Measurements from ENCODE around the gene MTOR. TPM values are rescaled to one million over a fixed set of nuclear protein-coding genes. Genes with fewer than 3 reads are reported as not detected.

Gene MTOR
- total and polyA plus RNA-seq, 9 donors = 11.7 to 32.4 (median 21.3) TPM

DNA sequence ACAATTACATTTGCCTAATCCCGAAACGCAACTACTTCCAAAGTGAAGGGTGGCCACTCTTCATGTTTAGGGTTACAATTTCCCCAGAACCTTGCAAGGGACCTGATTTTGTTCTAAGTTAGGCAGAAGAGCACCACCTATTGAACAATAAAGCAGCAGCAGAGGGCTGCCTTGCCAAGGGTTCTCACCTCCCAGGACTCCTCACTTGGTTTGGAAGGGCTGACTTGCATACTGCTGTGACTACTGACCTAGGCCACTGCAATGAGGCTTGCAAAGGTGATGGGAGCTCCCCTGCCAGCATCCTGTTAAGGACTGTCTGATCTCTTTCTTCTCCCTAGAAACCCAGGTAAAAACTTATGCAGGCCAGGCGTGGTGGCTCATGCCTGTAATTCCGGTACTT, 14.2 kb downstream of the MTOR start:
- no peak overlapping the region for H3K4me3 ChIP-seq
- H3K36me3 ChIP-seq = no peaks in the 10 kb centered on the region
- intact Hi-C loops (cut with DNase I) = no loop called here
- 90 to 95% (median 91%) methylated on average over 4 of the region's 4 CpGs for WGBS, 3 donors
- no peaks in the 10 kb centered on the region for H3K9me3 ChIP-seq
- no peak overlapping the region for H3K27ac ChIP-seq
- DNase-seq = no peak
- H3K4me1 ChIP-seq (ENCODE audit: insufficient read depth) = no peaks in the 10 kb centered on the region
- H3K27me3 ChIP-seq = no peaks in the 10 kb centered on the region
- no peak for TF ChIP-seq EP300 (IDR thresholded peaks at IDR 0.05)
- no peak for TF ChIP-seq POLR2A (IDR thresholded peaks at IDR 0.05)
- TF ChIP-seq, protein P1, sequence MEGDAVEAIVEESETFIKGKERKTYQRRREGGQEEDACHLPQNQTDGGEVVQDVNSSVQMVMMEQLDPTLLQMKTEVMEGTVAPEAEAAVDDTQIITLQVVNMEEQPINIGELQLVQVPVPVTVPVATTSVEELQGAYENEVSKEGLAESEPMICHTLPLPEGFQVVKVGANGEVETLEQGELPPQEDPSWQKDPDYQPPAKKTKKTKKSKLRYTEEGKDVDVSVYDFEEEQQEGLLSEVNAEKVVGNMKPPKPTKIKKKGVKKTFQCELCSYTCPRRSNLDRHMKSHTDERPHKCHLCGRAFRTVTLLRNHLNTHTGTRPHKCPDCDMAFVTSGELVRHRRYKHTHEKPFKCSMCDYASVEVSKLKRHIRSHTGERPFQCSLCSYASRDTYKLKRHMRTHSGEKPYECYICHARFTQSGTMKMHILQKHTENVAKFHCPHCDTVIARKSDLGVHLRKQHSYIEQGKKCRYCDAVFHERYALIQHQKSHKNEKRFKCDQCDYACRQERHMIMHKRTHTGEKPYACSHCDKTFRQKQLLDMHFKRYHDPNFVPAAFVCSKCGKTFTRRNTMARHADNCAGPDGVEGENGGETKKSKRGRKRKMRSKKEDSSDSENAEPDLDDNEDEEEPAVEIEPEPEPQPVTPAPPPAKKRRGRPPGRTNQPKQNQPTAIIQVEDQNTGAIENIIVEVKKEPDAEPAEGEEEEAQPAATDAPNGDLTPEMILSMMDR (IDR thresholded peaks at IDR 0.05) = no peak

DNA sequence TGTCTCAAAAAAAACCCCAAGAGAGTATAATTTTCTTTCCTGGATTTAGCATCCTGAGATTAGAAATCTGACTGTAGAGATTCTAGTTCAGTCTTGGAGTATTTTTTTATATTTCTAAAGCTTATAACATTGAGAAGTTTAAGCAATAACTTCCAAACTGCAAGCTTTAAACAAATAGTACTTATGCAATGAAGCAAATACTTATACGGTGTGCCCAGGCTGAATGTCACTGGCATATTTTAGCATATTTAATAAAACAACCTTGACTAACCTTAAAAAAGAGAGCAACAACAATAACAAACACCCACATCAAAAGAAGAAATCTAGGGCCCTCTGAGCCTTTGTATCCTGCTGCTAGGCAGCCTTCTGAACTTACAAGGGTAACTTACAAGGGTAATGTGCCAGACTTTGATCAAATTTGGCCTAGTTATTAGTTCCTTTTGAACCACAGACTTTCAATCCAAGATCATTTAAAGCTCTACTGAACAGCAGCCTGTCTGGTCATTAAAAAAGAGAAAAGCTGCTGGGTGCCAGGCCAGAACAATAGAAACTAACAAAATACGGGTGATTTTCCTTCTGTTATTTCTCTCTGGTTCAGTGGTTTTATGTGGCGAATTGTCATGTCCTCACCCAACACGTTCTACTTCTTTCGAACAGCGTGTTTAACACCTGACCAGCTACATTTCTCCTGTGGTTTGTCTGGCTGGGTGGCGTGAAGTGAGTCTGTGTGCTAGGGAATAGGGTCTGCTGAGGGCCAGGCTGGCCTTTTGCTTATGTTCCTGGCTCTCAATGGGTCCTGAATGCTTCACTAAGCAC, 16.2 kb downstream of the MTOR start:
- no peaks in the 10 kb centered on the region for H3K9me3 ChIP-seq
- intact Hi-C loops (cut with DNase I) = no loop called here
- DNase-seq = no peak
- WGBS, 3 donors = 85 to 90% (median 85%) methylated on average over 7 of the region's 7 CpGs
- H3K36me3 ChIP-seq = no peaks in the 10 kb centered on the region
- no peaks in the 10 kb centered on the region for H3K27me3 ChIP-seq
- H3K4me3 ChIP-seq = no peak overlapping the region
- no peaks in the 10 kb centered on the region for H3K4me1 ChIP-seq (ENCODE audit: insufficient read depth)
- H3K27ac ChIP-seq = no peak overlapping the region
- TF ChIP-seq, protein P1 (IDR thresholded peaks at IDR 0.05) = no peak
- no peak for TF ChIP-seq POLR2A (IDR thresholded peaks at IDR 0.05)
- TF ChIP-seq EP300 (IDR thresholded peaks at IDR 0.05) = no peak

DNA sequence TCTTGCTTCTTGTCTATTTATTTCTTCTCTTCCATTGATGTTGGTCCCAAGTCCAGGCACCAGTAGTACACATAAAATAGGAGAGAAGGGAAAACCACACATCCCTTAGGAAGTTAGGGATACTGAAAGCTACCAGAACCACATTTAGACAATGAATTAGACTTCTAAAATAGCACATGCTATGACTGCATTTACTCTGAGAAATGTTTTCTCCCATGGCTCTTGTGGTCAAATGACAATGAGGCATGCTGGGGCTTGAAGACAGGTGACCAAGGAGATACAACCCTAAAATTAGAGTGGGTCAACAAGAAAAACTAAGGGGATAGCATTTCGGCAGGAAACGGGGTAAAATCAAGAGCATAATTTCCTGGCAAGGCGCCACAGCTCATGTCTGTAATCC, 17.1 kb downstream of the MTOR start:
- Histone ChIP-seq H3K4me3 (no peak overlapping the region), H3K27me3 (no peaks in the 10 kb centered on the region), H3K9me3 (no peaks in the 10 kb centered on the region), H3K27ac (no peak overlapping the region), H3K36me3 (no peaks in the 10 kb centered on the region), H3K4me1 (ENCODE audit: insufficient read depth) (no peaks in the 10 kb centered on the region)
- DNase-seq = no peak
- 89 to 93% (median 91%) methylated on average over 3 of the region's 3 CpGs for WGBS, 3 donors
- intact Hi-C loops (cut with DNase I) = no loop called here
- TF ChIP-seq EP300 (IDR thresholded peaks at IDR 0.05) (no peak), POLR2A (IDR thresholded peaks at IDR 0.05) (no peak)
- TF ChIP-seq, protein P1 (IDR thresholded peaks at IDR 0.05) = no peak

DNA sequence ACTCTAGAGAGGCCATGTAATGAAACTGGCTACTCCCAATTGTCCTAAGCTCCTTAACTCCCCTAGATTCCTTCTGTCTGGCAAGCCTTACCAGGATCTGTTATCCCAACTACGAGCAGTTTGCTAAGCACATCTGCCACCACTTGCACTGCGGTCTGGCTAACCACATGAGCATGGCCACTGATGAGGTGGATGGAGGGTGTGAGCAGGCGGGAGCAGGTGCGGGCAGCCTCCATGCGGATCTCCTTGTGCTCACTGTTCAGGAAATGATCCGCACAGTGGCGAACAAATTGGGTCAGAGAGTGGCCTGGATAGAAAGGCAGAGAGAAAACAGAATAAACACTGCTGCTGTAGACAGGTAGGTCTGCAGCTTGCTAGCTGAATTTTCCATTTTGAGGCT, 24.0 kb downstream of the MTOR start:
- DNase-seq = no peak
- no peak for TF ChIP-seq POLR2A (IDR thresholded peaks at IDR 0.05)
- TF ChIP-seq, protein P1 (IDR thresholded peaks at IDR 0.05) = no peak
- no peak for TF ChIP-seq EP300 (IDR thresholded peaks at IDR 0.05)
- H3K36me3 ChIP-seq = no peaks in the 10 kb centered on the region
- intact Hi-C loops (cut with DNase I) = no loop called here
- no peaks in the 10 kb centered on the region for H3K27me3 ChIP-seq
- no peak overlapping the region for H3K4me3 ChIP-seq
- H3K9me3 ChIP-seq = no peaks in the 10 kb centered on the region
- WGBS, 3 donors = 83 to 90% (median 88%) methylated on average over 7 of the region's 7 CpGs
- H3K4me1 ChIP-seq (ENCODE audit: insufficient read depth) = no peaks in the 10 kb centered on the region
- no peak overlapping the region for H3K27ac ChIP-seq

Measured in ovary (tissue), 9 donors.